AG10803 (cell line): Measurements from ENCODE around the gene CCDC27.

ENCODE experiments used
- DNase-seq: peaks from one replicate; pipeline ENCODE4 v3.0.0; 2010; ENCODE audit warnings: low read depth
- H3K4me3 ChIP-seq: 2 replicates; pipeline ENCODE4 v1.5.1; 2011; ENCODE audit warnings: mild to moderate bottlenecking, low read length, control low read depth
- TF ChIP-seq, protein P1 (sequence below): conservative IDR thresholded peaks from 2 replicates; pipeline ENCODE4 v1.5.1; 2011; ENCODE audit warnings: mild to moderate bottlenecking, low read length, control low read depth, inconsistent platforms

CCDC27 gene

DNA sequence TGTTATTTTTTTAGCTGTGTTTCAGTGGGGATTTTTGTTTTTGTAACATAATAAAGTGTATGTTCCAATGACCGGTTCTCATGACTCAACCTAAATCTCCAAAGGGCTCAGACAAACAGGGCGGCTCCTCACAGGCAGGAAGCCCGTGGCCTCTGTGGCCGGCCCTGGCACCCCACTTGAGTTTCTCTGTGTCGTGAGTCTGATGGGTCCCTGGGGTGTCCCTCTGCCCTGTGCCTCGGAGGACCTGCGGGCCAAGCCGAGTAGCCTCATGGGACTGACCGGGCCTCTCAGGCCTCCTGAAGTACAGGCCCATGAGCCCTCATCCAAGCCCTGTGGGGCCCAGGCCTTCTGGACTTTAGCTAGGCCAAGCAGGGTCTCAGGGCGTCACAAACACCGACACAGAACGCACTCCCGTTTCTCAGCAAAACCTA is 16.1 kb upstream of the CCDC27 start:
- TF ChIP-seq, protein P1, sequence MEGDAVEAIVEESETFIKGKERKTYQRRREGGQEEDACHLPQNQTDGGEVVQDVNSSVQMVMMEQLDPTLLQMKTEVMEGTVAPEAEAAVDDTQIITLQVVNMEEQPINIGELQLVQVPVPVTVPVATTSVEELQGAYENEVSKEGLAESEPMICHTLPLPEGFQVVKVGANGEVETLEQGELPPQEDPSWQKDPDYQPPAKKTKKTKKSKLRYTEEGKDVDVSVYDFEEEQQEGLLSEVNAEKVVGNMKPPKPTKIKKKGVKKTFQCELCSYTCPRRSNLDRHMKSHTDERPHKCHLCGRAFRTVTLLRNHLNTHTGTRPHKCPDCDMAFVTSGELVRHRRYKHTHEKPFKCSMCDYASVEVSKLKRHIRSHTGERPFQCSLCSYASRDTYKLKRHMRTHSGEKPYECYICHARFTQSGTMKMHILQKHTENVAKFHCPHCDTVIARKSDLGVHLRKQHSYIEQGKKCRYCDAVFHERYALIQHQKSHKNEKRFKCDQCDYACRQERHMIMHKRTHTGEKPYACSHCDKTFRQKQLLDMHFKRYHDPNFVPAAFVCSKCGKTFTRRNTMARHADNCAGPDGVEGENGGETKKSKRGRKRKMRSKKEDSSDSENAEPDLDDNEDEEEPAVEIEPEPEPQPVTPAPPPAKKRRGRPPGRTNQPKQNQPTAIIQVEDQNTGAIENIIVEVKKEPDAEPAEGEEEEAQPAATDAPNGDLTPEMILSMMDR: no peak
- DNase-seq: no peak
- H3K4me3 ChIP-seq: no peak overlapping the region

DNA sequence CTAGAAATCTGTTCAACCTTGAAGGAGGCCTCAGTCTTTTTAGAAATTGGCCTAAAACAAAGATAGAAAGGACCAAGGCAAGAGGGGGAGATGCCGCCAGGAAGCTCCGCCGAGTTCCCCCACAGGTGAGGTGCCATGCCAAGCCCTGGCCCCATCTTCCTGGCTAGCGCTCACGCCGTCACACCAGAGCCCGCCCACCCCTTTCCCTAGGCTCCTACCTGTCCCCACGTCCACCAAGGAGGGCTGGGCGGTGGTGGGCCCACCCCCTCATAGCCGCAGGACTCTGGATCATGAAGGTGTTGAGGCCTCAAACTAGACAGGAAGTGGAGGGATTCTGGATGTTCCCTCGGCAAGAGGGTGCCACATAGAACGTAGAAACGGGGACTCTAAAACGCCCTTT is 15.5 kb upstream of the CCDC27 start:
- no peak overlapping the region for H3K4me3 ChIP-seq
- DNase-seq: no peak
- TF ChIP-seq, protein P1: no peak

DNA sequence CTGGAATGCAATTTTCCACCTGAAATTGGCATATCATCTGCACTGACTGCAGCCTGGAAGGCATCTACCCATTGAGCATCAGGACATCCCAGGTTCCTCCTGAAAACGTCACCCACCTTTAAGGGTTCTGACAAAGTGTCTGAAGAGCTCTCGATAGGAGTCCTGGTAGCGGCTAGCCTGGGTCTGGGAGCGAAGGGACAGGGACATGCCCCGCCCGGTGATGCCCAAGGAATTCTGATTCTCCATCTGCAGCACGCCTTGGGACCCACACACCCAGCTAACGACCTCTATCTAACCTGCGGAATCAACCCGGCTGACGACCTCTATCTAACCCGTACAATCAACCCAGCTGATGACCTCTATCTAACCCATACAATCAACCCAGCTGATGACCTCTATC is 13.3 kb upstream of the CCDC27 start:
- TF ChIP-seq, protein P1: no peak
- DNase-seq: no peak
- no peak overlapping the region for H3K4me3 ChIP-seq

DNA sequence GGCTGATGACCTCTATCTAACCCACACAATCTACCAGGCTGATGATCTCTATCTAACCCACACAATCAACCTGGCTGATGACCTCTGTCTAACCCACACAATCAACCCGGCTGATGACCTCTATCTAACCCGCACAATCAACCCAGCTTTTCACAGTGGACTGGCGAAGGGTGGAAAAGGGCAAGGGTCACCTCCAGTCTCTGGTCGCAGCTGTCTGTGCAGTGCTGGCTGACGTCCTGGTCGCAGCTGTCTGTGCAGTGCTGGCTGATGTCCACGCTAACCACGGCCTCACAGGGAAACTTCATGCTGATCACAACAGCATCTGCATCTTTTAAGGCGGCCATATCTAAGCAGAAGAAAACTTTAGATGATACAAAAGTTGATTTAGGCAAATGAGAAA is 12.2 kb upstream of the CCDC27 start:
- no peak overlapping the region for H3K4me3 ChIP-seq
- DNase-seq: no peak
- TF ChIP-seq, protein P1: no peak

GRCh38 chr1:3740752-3741151 is 11.5 kb upstream of the CCDC27 start:
- no peak for DNase-seq
- TF ChIP-seq, protein P1: no peak
- H3K4me3 ChIP-seq: no peak overlapping the region

DNA sequence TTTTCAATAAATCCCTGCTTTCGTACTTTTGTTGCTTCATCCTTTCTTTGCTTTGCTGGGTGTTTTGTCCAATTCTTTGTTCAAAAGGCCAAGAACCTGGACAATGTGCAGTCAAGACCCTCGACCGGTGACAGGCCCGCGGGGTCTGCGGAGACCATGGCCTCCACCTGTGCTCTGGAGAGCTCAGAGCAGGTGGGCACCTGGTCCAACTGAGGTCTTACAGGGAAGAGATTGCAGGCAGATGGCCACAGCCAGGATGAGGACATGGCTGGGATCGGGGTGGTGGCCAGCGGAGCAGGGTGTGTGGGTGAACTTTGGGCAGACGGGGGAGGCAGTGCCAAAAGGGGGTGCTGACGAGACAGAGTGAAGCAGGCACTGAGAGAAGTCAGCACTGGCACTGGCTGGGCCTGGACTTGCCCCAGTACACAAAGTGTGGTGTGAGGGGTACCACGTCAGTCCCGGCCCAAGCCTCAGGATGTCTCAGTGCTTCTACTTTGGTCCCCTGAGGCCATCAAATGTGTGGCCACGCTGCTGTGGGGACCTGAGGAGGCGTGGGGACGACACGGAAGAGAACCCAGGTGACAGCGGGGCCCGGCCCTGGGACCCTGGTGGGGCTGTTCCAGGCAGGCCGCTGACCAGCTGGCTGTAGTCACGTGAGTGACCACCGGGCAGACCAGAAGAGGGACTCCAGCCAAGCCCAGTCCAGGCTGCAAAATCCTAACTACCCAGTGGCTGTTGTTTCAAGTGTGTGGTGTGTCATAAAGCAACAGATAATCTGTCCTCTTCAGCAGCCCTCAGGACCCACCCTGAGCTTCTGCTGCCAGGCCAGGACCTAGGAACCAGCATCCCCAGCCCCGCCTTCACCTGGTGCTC is 10.4 kb upstream of the CCDC27 start:
- no peak overlapping the region for H3K4me3 ChIP-seq
- TF ChIP-seq, protein P1: no peak
- DNase-seq: no peak
